OCI-LY7 (cell line): ENCODE measurements around the gene ZNF529. TPM values are rescaled to one million over a fixed set of nuclear protein-coding genes. Genes with fewer than 3 reads are reported as not detected.
"Not testable (repeated sequence)": the region's sequence is repeated elsewhere in the genome, so short reads cannot be mapped to it uniquely, and the experiment has no call there.

Source experiments
- BruUV-seq: library from RNA; stranded (reverse); fragments of 400-500 nt; replicated peaks from 2 replicates; lab custom pipeline; 2021; lab: Mats Ljungman, UMichigan
- CTCF ChIA-PET: fragments of 300-600 bp; sonication (Branson Sonifier 250); formaldehyde crosslinking; loops from one replicate; lab custom pipeline; 2022; ENCODE audit warnings: antibody characterized with exemption; ENCODE audit not compliant: unreplicated experiment; lab: Charles Lee
- POLR2A ChIA-PET: fragments of 300-600 bp; sonication (Branson Sonifier 250); formaldehyde crosslinking; loops from one replicate; lab custom pipeline; 2022; ENCODE audit warnings: antibody characterized with exemption; lab: Charles Lee
- DNase-seq: peaks from one replicate; pipeline ENCODE4 v3.0.0-alpha.2; 2015; ENCODE audit warnings: low spot score
- H2AFZ ChIP-seq: fragments of 200-600 bp; sonication (generic), shearing (Covaris generic); 2 replicates; pipeline ENCODE4 v1.6.1; 2014; ENCODE audit warnings: mild to moderate bottlenecking, antibody characterized with exemption, low read length, moderate library complexity
- H3K27ac ChIP-seq: fragments of 200-600 bp; sonication (generic); 2 replicates; pipeline ENCODE4 v1.5.1; 2014; ENCODE audit warnings: mixed run types, low read depth, mild to moderate bottlenecking, moderate library complexity, low read length, inconsistent platforms; ENCODE audit not compliant: poor library complexity, severe bottlenecking
- H3K36me3 ChIP-seq: fragments of 200-600 bp; sonication (generic); 2 replicates; pipeline ENCODE4 v1.6.1; 2014; ENCODE audit warnings: mild to moderate bottlenecking, antibody characterized with exemption, low read length, moderate library complexity, mixed read lengths; ENCODE audit not compliant: insufficient read depth
- H3K4me1 ChIP-seq: fragments of 200-600 bp; sonication (generic); 2 replicates; pipeline ENCODE4 v1.5.1; 2014; ENCODE audit warnings: mild to moderate bottlenecking, low read length; ENCODE audit not compliant: insufficient read depth, poor library complexity, severe bottlenecking
- H3K4me2 ChIP-seq: fragments of 200-600 bp; sonication (generic); 2 replicates; pipeline ENCODE4 v1.6.1; 2014; ENCODE audit warnings: mild to moderate bottlenecking, low read length
- H3K4me3 ChIP-seq: fragments of 200-600 bp; sonication (generic); 2 replicates; pipeline ENCODE4 v1.5.1; 2014; ENCODE audit warnings: mild to moderate bottlenecking, low read depth, low read length; ENCODE audit not compliant: poor library complexity, severe bottlenecking
- H3K79me2 ChIP-seq: fragments of 200-600 bp; sonication (generic); 2 replicates; pipeline ENCODE4 v1.6.1; 2016; ENCODE audit warnings: low read depth, mild to moderate bottlenecking, low read length, moderate library complexity, mixed read lengths; ENCODE audit not compliant: insufficient read depth
- H3K9me2 ChIP-seq: fragments of 200-600 bp; sonication (generic); 2 replicates; pipeline ENCODE4 v1.6.1; 2016; ENCODE audit warnings: mild to moderate bottlenecking, low read length, mixed read lengths; ENCODE audit not compliant: insufficient read depth
- H3K9me3 ChIP-seq: fragments of 200-600 bp; sonication (generic); 2 replicates; pipeline ENCODE4 v1.6.1; 2014; ENCODE audit warnings: mild to moderate bottlenecking, mixed run types, low read length, mixed read lengths
- H4K20me1 ChIP-seq: fragments of 200-600 bp; sonication (generic); 2 replicates; pipeline ENCODE4 v1.6.1; 2014; ENCODE audit warnings: mild to moderate bottlenecking, antibody characterized with exemption, low read length, moderate library complexity, mixed read lengths; ENCODE audit not compliant: insufficient read depth
- EZH2phosphoT487 ChIP-seq: fragments of 200-600 bp; sonication (generic); IDR thresholded peaks from 2 replicates; pipeline ENCODE4 v1.6.1; 2018; ENCODE audit warnings: low read depth, borderline replicate concordance, mild to moderate bottlenecking, mixed run types, antibody characterized with exemption, low read length, moderate library complexity, mixed read lengths
- intact Hi-C: fragments of 100-400 bp; cut with micrococcal nuclease; formaldehyde crosslinking; loops from one replicate; pipeline ENCODE4 v1.10.0; 2022; ENCODE audit not compliant: unreplicated experiment
- total RNA-seq, 2 experiments: library from RNA; depleted of rRNA in 1 of 2; stranded (reverse); fragments of >200 nt in 1 of 2; shearing (Covaris generic) in 1 of 2; gene quantifications; 2 replicates each; pipeline ENCODE4 v1.2.3, GENCODE V29; 2014 to 2022
- TF ChIP-seq, protein P1 (sequence below): fragments of 200-600 bp; sonication (generic); conservative IDR thresholded peaks from 2 replicates; pipeline ENCODE4 v1.5.1; 2014; ENCODE audit warnings: mild to moderate bottlenecking, antibody characterized with exemption, low read length, moderate library complexity, mixed read lengths

The ZNF529 gene
- total RNA-seq, 2 experiments from 2014 or later: 11.6 to 13.4 TPM

DNA sequence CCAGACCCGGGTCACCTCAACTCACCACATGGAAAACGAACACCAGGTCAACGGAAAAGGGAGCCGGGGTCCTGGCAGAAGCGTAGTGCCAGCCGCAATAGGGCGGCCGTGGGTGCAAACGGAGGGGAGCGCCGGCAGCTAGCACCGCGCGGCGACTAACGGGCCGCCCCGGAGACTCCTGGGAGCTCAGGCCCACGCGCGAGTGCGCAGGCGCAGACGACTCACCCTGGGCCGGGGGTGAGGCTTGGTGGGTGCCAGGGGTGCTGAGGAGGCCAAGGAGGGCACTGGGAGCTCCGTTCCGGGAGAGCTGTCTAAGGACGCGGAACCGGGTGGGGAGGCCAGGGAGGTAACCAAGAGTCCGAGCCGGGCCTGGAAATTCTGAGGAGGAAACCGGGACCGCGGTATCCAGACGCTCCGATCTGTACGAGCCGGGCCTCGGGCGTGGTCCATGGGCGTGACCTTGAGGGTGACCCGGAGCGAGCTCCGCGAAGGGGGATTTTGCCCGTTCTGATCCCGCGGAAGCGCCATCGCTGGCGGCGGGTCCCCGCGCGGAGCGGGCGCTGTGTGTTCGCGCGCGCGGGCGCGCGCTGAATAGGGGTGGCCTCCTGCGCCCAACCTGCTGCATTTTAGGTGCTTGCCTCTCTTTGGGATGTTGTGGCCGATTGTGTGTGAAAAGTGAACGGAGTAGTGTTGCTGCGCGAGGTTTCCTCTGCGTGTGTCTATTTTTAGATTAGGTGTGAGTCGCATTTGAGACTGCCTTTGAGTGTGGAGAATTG is 32.2 kb upstream of the ZNF529 start, which contains the start of gene ZNF382:
Gene ZNF382 (plus strand): TSS at position 213 of the 776 bp plus-strand sequence. CDS start 4,602 bp downstream, outside the sequence.
- Histone ChIP-seq H3K79me2 (no peaks in the 10 kb centered on the region), H3K36me3 (no peaks in the 10 kb centered on the region), H3K9me3 (no peaks in the 10 kb centered on the region), H2AFZ (no peak within 1 kb of the TSS), H3K9me2 (0 out of 2 replicates have a peak, but pooled peaks cover 4% of the 10 kb centered on the region), H3K4me1 (no peaks in the 10 kb centered on the region), H4K20me1 (no peaks in the 10 kb centered on the region), H3K4me2 (peak within 1 kb of the TSS; percentile 41; the same call in 1 of the 2 replicates), H3K4me3 (no peak within 1 kb of the TSS), H3K27ac (no peak within 1 kb of the TSS)
- ChIA-PET POLR2A (no interaction called here), CTCF (no interaction called here)
- no peak for TF ChIP-seq EZH2phosphoT487
- TF ChIP-seq, protein P1, sequence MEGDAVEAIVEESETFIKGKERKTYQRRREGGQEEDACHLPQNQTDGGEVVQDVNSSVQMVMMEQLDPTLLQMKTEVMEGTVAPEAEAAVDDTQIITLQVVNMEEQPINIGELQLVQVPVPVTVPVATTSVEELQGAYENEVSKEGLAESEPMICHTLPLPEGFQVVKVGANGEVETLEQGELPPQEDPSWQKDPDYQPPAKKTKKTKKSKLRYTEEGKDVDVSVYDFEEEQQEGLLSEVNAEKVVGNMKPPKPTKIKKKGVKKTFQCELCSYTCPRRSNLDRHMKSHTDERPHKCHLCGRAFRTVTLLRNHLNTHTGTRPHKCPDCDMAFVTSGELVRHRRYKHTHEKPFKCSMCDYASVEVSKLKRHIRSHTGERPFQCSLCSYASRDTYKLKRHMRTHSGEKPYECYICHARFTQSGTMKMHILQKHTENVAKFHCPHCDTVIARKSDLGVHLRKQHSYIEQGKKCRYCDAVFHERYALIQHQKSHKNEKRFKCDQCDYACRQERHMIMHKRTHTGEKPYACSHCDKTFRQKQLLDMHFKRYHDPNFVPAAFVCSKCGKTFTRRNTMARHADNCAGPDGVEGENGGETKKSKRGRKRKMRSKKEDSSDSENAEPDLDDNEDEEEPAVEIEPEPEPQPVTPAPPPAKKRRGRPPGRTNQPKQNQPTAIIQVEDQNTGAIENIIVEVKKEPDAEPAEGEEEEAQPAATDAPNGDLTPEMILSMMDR: no peak
- BruUV-seq: no TSS peak
- DNase-seq: no peak
- intact Hi-C loops: no loop called here

DNA sequence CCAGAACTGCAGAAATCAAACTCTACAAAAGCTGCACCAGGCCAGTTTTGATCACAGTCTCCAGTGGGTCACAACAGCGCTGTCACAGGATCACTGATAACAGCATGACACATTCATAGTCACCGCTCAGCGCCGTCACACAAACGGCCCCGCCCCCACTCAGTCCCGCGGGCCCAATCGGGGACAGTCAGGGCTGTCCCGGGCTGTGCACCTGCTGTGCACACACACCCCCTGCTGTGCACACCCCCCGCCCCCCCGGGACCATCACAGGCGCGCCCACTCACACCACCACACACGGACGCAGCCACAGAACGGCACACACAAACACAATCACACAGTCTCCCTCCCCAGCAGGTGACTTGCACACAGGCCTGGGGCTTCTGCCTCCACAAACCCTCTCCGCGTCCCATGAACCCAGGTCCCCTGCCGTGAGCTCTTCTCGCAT is 31.6 kb upstream of the ZNF529 start:
- Histone ChIP-seq H4K20me1 (no peaks in the 10 kb centered on the region), H2AFZ (no peak overlapping the region), H3K79me2 (no peaks in the 10 kb centered on the region), H3K9me3 (no peaks in the 10 kb centered on the region), H3K4me2 (peak overlapping the region; percentile 41; the same call in 1 of the 2 replicates), H3K36me3 (no peaks in the 10 kb centered on the region), H3K27ac (no peak overlapping the region), H3K4me1 (no peaks in the 10 kb centered on the region), H3K9me2 (0 out of 2 replicates have a peak, but pooled peaks cover 4% of the 10 kb centered on the region), H3K4me3 (no peak overlapping the region)
- no TSS peak for BruUV-seq
- ChIA-PET CTCF (no interaction called here), POLR2A (no interaction called here)
- no peak for TF ChIP-seq EZH2phosphoT487
- TF ChIP-seq, protein P1: no peak
- DNase-seq: no peak
- intact Hi-C loops: no loop called here

DNA sequence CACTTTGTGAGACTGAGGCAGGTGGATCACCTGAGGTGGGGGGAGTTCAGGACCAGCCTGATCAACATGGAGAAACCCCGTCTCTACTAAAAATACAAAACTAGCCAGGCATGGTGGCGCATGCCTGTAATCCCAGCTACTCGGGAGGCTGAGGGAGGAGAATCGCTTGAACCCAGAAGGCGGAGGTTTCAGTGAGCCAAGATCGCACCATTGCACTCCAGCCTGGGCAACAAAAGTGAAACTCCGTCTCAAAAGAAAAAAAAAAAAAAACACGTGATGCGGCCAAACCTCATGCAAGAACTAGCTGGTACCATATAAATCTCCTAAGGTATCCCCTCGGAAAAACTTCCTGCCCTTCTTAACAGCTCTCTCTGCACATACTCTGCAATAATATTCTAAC is 29.6 kb upstream of the ZNF529 start:
- H3K79me2 ChIP-seq, intact Hi-C loops, POLR2A ChIA-PET, H3K9me3 ChIP-seq, H3K9me2 ChIP-seq, H3K36me3 ChIP-seq, H4K20me1 ChIP-seq, CTCF ChIA-PET, H2AFZ ChIP-seq, H3K4me1 ChIP-seq, H3K4me2 ChIP-seq, BruUV-seq, H3K27ac ChIP-seq, DNase-seq, H3K4me3 ChIP-seq: not testable (repeated sequence)
